ENCODE measurements around the gene RASA2.

DNA sequence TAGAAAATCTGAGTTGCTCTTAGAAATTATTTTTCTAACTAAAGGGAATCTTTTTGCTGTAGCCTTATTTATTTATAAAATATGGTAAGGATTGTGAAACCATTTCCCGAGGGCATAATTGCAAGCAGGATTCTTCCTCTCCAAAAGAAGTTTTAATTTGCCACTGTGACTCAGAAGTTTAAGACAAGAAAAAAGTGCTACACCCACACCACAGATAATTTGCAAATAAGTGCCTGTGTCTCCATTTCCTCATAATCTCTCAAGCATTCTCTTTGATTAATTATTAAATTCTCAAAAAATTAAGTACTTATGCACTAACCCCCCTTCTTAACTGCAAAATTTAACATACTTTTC lies 43.6 kb downstream of the RASA2 start:
- TF ChIP-seq, protein P1, sequence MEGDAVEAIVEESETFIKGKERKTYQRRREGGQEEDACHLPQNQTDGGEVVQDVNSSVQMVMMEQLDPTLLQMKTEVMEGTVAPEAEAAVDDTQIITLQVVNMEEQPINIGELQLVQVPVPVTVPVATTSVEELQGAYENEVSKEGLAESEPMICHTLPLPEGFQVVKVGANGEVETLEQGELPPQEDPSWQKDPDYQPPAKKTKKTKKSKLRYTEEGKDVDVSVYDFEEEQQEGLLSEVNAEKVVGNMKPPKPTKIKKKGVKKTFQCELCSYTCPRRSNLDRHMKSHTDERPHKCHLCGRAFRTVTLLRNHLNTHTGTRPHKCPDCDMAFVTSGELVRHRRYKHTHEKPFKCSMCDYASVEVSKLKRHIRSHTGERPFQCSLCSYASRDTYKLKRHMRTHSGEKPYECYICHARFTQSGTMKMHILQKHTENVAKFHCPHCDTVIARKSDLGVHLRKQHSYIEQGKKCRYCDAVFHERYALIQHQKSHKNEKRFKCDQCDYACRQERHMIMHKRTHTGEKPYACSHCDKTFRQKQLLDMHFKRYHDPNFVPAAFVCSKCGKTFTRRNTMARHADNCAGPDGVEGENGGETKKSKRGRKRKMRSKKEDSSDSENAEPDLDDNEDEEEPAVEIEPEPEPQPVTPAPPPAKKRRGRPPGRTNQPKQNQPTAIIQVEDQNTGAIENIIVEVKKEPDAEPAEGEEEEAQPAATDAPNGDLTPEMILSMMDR (conservative IDR thresholded peaks at IDR 0.05; ENCODE audit: low read length) = no peak
- TF ChIP-seq EZH2phosphoT487 (IDR thresholded peaks at IDR 0.05; ENCODE audit: borderline replicate concordance) = no peak
